GM19438 (cell line): ENCODE results near the gene CAMK4.

ENCODE experiments used
- ATAC-seq: cut with Tn5 transposase; IDR thresholded peaks from one replicate; pipeline ENCODE4 v1.9.1; 2021; ENCODE audit warnings: low read depth; ENCODE audit not compliant: unreplicated experiment

Gene CAMK4

GRCh38 chr5:111366388-111366787, 142.2 kb downstream of the CAMK4 start:
- no peak for ATAC-seq

GRCh38 chr5:111367115-111367514, 142.9 kb downstream of the CAMK4 start:
- no peak for ATAC-seq

GRCh38 chr5:111372799-111373198, 148.6 kb downstream of the CAMK4 start:
- no peak for ATAC-seq

GRCh38 chr5:111374380-111374779, 150.2 kb downstream of the CAMK4 start:
- no peak for ATAC-seq

GRCh38 chr5:111375645-111376044, 151.5 kb downstream of the CAMK4 start:
- ATAC-seq = no peak

GRCh38 chr5:111377306-111377705, 153.1 kb downstream of the CAMK4 start:
- ATAC-seq = no peak

- ATAC-seq = no peak
These were observed 155.2 kb downstream of the CAMK4 start for GRCh38 chr5:111379391-111379816.

GRCh38 chr5:111383288-111383970, 159.2 kb downstream of the CAMK4 start:
- ATAC-seq = no peak

GRCh38 chr5:111384220-111384619, 160.0 kb downstream of the CAMK4 start:
- ATAC-seq = no peak

GRCh38 chr5:111385051-111385450, 160.9 kb downstream of the CAMK4 start:
- ATAC-seq = no peak

GRCh38 chr5:111385970-111386831, 162.0 kb downstream of the CAMK4 start:
- no peak for ATAC-seq

GRCh38 chr5:111386832-111387162, 162.6 kb downstream of the CAMK4 start:
- no peak for ATAC-seq

- ATAC-seq = no peak
These were observed 163.2 kb downstream of the CAMK4 start for GRCh38 chr5:111387361-111387760.

- no peak for ATAC-seq
These were observed 165.4 kb downstream of the CAMK4 start for GRCh38 chr5:111389390-111390082.

- ATAC-seq = no peak
These were observed 168.0 kb downstream of the CAMK4 start for GRCh38 chr5:111392181-111392580.

- no peak for ATAC-seq
These were observed 170.4 kb downstream of the CAMK4 start for GRCh38 chr5:111394586-111394985.

- no peak for ATAC-seq
These were observed 173.8 kb downstream of the CAMK4 start for GRCh38 chr5:111398013-111398412.

GRCh38 chr5:111399113-111399512, 174.9 kb downstream of the CAMK4 start:
- ATAC-seq = no peak

- ATAC-seq = no peak
These were observed 177.7 kb downstream of the CAMK4 start for GRCh38 chr5:111401906-111402305.

- no peak for ATAC-seq
These were observed 180.1 kb downstream of the CAMK4 start for GRCh38 chr5:111404270-111404769.

GRCh38 chr5:111407562-111407961, 183.4 kb downstream of the CAMK4 start:
- no peak for ATAC-seq
